CD4-positive, alpha-beta T cell (primary cell): ENCODE measurements around the gene CLCN3. TPM values are rescaled to one million over a fixed set of nuclear protein-coding genes. Genes with fewer than 3 reads are reported as not detected.

ENCODE experiments used
- ATAC-seq: fragments of 200-7000 bp; cut with Tn5 transposase; one replicate; pipeline ENCODE4 v1.10.0; 2022; ENCODE audit warnings: mild to moderate bottlenecking; ENCODE audit not compliant: poor library complexity
- CTCF ChIA-PET: fragments of 350-600 bp; sonication (Branson Sonifier 250); formaldehyde crosslinking; loops from one replicate; lab custom pipeline; 2021; ENCODE audit warnings: antibody characterized with exemption, inconsistent platforms; lab: Charles Lee
- POLR2A ChIA-PET: fragments of 350-600 bp; sonication (Branson Sonifier 250); formaldehyde crosslinking; loops from one replicate; lab custom pipeline; 2021; ENCODE audit warnings: antibody characterized with exemption, inconsistent platforms; lab: Charles Lee
- DNase-seq, 14 experiments: peaks; one replicate each; pipeline ENCODE4 v3.0.0-alpha.2; 2013 to 2020; ENCODE audit warnings: mixed read lengths in 2 of 14
- H3K27ac ChIP-seq, 2 donors: one replicate each; pipeline versions ENCODE4 v1.5.1 to v1.7.0; 2013; ENCODE audit warnings: low read length in 2 of 2, low read depth in 1 of 2, mild to moderate bottlenecking in 1 of 2
- H3K27me3 ChIP-seq, 2 experiments: 1 replicate in 1 of 2; 2 replicates in 1 of 2; pipeline versions ENCODE4 v1.6.1 to v1.7.0; 2013; ENCODE audit warnings: low read length in 2 of 2, control low read depth in 1 of 2, mild to moderate bottlenecking in 1 of 2, moderate library complexity in 1 of 2; ENCODE audit not compliant: insufficient read depth in 2 of 2, control insufficient read depth in 1 of 2
- H3K36me3 ChIP-seq: one replicate; pipeline ENCODE4 v1.6.1; 2013; ENCODE audit warnings: low read length, control low read depth; ENCODE audit not compliant: insufficient read depth
- H3K4me1 ChIP-seq: one replicate; pipeline ENCODE4 v1.6.1; 2013; ENCODE audit warnings: low read length, control low read depth; ENCODE audit not compliant: insufficient read depth
- H3K4me3 ChIP-seq: one replicate; pipeline ENCODE4 v1.5.1; 2013; ENCODE audit warnings: mild to moderate bottlenecking, low read length, moderate library complexity
- H3K9me3 ChIP-seq, 2 experiments: 1 replicate in 1 of 2; 2 replicates in 1 of 2; pipeline versions ENCODE4 v1.6.1 to v1.7.0; 2013; ENCODE audit warnings: low read length in 2 of 2, mild to moderate bottlenecking in 2 of 2, control low read depth in 1 of 2, moderate library complexity in 1 of 2; ENCODE audit not compliant: control insufficient read depth in 1 of 2, insufficient read depth in 1 of 2
- H3K27ac Mint-ChIP-seq: one replicate; pipeline ENCODE4 v1.8.0; 2020; ENCODE audit warnings: mixed read lengths
- H3K27me3 Mint-ChIP-seq: one replicate; pipeline ENCODE4 v1.8.0; 2021; ENCODE audit warnings: mixed read lengths
- H3K36me3 Mint-ChIP-seq: one replicate; pipeline ENCODE4 v1.8.0; 2021; ENCODE audit warnings: low read depth, mixed read lengths
- H3K4me1 Mint-ChIP-seq: one replicate; pipeline ENCODE4 v1.8.0; 2021; ENCODE audit warnings: low read depth, mixed read lengths
- H3K4me3 Mint-ChIP-seq: one replicate; pipeline ENCODE4 v1.8.0; 2020; ENCODE audit warnings: mild to moderate bottlenecking, mixed read lengths
- H3K9me3 Mint-ChIP-seq: one replicate; pipeline ENCODE4 v1.8.0; 2020; ENCODE audit warnings: mixed read lengths
- intact Hi-C, 2 experiments: fragments of 100-400 bp; cut with DNase I in 1 of 2; cut with micrococcal nuclease in 1 of 2; formaldehyde crosslinking; loops; one replicate each; pipeline versions ENCODE4 v1.15.1 to v1.9.0; 2023 to 2025; cut with DNase I, micrococcal nuclease
- total RNA-seq, 174 experiments: library from RNA in 2 of 174; stranded (reverse) in 2 of 174; gene quantifications; one replicate each; pipeline ENCODE4 v1.2.3 and lab custom pipeline; 2021 to 2026
- TF ChIP-seq, protein P1 (sequence below): fragments of 200-600 bp; IDR thresholded peaks from one replicate; pipeline ENCODE4 v1.8.0; 2022; ENCODE audit warnings: antibody characterized with exemption, mild to moderate bottlenecking

CLCN3 gene
- total RNA-seq, 2 experiments from 2014 or later = 9.0 to 9.2 TPM

GRCh38 chr4:169720529-169720928, 100.2 kb downstream of the CLCN3 start:
- Histone ChIP-seq H3K4me3 (no peak overlapping the region), H3K36me3 (peaks cover 21% of the 10 kb centered on the region), H3K9me3 (no peaks in the 10 kb centered on the region), H3K27me3 (no peaks in the 10 kb centered on the region), H3K4me1 (no peaks in the 10 kb centered on the region), H3K27ac (no peak overlapping the region)
- DNase-seq (peak in 1 of 14 experiments; percentile 8), ATAC-seq (peak; percentile 62)
- intact Hi-C loops = loop anchor here in 1 of 2 experiments (5.0 kb wide), 1 partner anchor 108 kb away; the partner anchor contains the start of gene NEK1
- TF ChIP-seq, protein P1, sequence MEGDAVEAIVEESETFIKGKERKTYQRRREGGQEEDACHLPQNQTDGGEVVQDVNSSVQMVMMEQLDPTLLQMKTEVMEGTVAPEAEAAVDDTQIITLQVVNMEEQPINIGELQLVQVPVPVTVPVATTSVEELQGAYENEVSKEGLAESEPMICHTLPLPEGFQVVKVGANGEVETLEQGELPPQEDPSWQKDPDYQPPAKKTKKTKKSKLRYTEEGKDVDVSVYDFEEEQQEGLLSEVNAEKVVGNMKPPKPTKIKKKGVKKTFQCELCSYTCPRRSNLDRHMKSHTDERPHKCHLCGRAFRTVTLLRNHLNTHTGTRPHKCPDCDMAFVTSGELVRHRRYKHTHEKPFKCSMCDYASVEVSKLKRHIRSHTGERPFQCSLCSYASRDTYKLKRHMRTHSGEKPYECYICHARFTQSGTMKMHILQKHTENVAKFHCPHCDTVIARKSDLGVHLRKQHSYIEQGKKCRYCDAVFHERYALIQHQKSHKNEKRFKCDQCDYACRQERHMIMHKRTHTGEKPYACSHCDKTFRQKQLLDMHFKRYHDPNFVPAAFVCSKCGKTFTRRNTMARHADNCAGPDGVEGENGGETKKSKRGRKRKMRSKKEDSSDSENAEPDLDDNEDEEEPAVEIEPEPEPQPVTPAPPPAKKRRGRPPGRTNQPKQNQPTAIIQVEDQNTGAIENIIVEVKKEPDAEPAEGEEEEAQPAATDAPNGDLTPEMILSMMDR = no peak
- Mint-ChIP-seq H3K36me3 (peaks cover 27% of the 10 kb centered on the region), H3K27ac (peak overlapping the region; percentile 77), H3K4me1 (peaks cover 13% of the 10 kb centered on the region), H3K4me3 (peak overlapping the region; percentile 50), H3K9me3 (no peaks in the 10 kb centered on the region), H3K27me3 (no peaks in the 10 kb centered on the region)
- ChIA-PET CTCF (interaction anchor here (2.2 kb wide), 1 partner anchor 108 kb away, joined by 5 read pairs; the partner anchor contains the start of gene NEK1), POLR2A (interaction anchor here (0.6 to 1.0 kb wide), 2 partner anchors 108 to 119 kb away, joined by 3 read pairs; partner anchors contain the start of gene NEK1)

DNA sequence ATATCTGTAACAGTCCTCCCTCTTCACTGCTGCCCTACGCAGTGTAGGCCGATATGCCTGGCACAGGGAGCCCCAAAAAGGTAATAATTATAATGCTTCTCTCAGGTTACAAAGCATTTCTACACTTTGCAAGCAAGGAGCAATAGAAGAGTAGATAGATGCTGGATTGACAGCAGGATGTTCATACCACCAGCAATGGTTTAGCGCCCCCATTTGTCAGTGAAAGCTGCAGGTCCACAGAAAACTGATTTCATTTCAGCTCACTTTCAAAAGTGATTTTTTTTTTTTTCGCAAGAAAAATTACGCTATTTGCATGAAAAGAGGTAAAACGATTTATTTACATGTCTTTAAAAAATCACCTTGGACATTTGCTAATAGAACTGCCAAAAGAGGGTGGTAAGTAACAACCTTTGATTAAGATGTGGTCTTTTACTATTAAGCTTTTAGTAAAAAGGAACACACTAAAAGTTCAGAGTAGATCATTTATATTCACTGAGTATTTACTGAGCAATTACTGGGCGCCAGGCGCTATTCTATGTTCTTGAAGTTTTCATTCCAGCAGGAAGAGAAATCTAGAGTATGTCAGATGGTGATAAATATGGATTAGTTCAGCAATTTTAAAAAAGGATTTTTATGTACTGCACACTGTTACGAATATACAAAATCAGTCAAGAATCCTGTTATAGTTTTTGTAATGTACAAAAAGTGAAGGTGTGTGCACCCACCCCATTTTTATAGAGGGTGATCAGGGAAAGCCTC, 103.0 kb downstream of the CLCN3 start:
- Mint-ChIP-seq H3K4me1 (peaks cover 13% of the 10 kb centered on the region), H3K4me3 (no peak overlapping the region), H3K27ac (no peak overlapping the region), H3K9me3 (no peaks in the 10 kb centered on the region), H3K36me3 (peaks cover 24% of the 10 kb centered on the region), H3K27me3 (no peaks in the 10 kb centered on the region)
- Histone ChIP-seq H3K4me1 (no peaks in the 10 kb centered on the region), H3K4me3 (no peak overlapping the region), H3K27ac (no peak overlapping the region), H3K9me3 (no peaks in the 10 kb centered on the region), H3K36me3 (peaks cover 11% of the 10 kb centered on the region), H3K27me3 (no peaks in the 10 kb centered on the region)
- CTCF ChIA-PET = interaction anchor here (0.6 to 1.4 kb wide), 4 partner anchors 8 to 110 kb away, joined by 3 to 7 read pairs (median 3); partner anchors contain the start of gene NEK1
- TF ChIP-seq, protein P1 = no peak
- DNase-seq (peak in 5 of 14 experiments; percentile 4 to 26 (median 21)), ATAC-seq (no peak)
- POLR2A ChIA-PET = no interaction called here
- intact Hi-C loops = loop anchor here in 1 of 2 experiments (5.0 kb wide), 1 partner anchor 111 kb away; the partner anchor contains the start of gene NEK1

DNA sequence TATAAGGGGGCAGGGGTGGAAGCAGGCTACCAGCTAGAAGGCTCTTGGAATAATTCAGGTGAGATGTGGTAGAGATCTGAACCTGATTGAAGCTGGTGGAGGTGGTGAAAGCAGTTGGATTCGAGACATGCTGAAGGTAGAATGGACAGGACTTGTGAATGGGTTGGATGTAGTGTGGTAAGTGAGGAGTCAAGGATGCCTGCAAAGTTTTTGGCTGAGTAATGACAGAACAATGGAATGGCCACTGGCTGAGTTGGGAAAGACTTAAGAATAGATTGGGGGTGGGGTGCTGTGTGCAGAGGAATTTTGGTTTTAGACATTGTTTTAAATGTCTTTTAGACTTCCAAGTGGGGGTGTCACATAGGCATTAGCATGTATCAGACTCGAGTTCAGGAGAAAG, 103.9 kb downstream of the CLCN3 start:
- H3K9me3 ChIP-seq = no peaks in the 10 kb centered on the region
- no peaks in the 10 kb centered on the region for H3K4me1 ChIP-seq
- H3K4me3 ChIP-seq = no peak overlapping the region
- intact Hi-C loops = loop anchor here in 1 of 2 experiments (5.0 kb wide), 1 partner anchor 112 kb away; the partner anchor contains the start of gene NEK1
- ATAC-seq = no peak
- no peaks in the 10 kb centered on the region for H3K27me3 Mint-ChIP-seq
- no peak for DNase-seq
- TF ChIP-seq, protein P1 = no peak
- H3K36me3 ChIP-seq = peaks cover 16% of the 10 kb centered on the region
- no peaks in the 10 kb centered on the region for H3K9me3 Mint-ChIP-seq
- peaks cover 28% of the 10 kb centered on the region for H3K36me3 Mint-ChIP-seq
- POLR2A ChIA-PET = no interaction called here
- H3K4me1 Mint-ChIP-seq = peaks cover 13% of the 10 kb centered on the region
- CTCF ChIA-PET = no interaction called here
- no peak overlapping the region for H3K4me3 Mint-ChIP-seq
- H3K27me3 ChIP-seq = no peaks in the 10 kb centered on the region
- H3K27ac ChIP-seq = no peak overlapping the region
- no peak overlapping the region for H3K27ac Mint-ChIP-seq
